SK-N-SH treated with all-trans-retinoic acid at 6 μM for 48 hours (cell line): Measurements from ENCODE around the gene RIIAD1.

Experiments
- ZNF565 ChIP-seq: fragments of 450-650 bp; formaldehyde crosslinking; conservative IDR thresholded peaks from 2 replicates; pipeline ENCODE4 v1.5.0; 2020; ENCODE audit warnings: low read depth, mild to moderate bottlenecking, moderate library complexity
- TF ChIP-seq, protein P1 (sequence below): fragments of 250-450 bp; sonication (Bioruptor Pico); IDR thresholded peaks from 2 replicates; pipeline ENCODE4 v1.5.1; 2020; ENCODE audit warnings: low read depth, mild to moderate bottlenecking, moderate library complexity

DNA sequence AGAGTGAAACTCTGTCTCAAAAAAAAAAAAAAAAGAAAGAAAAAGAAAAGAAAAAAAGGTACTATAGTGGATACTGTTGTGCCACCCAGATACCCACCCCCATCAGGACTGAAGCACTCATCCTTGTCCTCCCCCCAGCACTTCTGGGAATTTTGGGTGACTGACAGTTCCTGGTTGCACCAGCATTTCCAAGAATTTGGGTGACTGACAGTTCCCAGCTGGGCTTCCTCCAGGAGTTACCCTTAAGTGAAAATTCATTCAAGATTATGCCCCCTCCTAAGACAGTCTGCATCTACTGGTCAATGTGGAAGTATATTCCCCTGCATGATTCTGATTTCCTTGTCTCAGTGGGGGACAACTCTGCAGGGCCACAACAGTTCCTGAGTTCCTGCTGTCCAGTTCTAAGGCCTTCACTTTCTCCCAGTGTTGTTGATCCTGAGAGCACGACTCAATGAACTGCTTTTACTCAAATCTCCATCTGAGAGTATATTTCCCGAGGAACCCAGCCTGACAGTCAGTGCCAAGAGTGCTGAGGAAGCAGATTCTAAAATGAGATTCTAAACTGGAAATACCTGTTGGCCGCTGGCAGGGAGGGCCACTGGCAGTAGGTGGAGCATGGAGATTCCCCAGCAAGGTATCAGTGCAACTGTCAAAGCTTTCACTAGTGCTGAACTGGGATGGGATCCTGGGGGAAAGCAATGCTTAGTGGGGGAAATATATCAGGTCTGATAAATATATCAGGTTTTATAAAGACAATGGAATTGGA lies 18.5 kb downstream of the RIIAD1 start:
- TF ChIP-seq ZNF565 (CRISPR knock-in tag), result no peak
- TF ChIP-seq, protein P1, sequence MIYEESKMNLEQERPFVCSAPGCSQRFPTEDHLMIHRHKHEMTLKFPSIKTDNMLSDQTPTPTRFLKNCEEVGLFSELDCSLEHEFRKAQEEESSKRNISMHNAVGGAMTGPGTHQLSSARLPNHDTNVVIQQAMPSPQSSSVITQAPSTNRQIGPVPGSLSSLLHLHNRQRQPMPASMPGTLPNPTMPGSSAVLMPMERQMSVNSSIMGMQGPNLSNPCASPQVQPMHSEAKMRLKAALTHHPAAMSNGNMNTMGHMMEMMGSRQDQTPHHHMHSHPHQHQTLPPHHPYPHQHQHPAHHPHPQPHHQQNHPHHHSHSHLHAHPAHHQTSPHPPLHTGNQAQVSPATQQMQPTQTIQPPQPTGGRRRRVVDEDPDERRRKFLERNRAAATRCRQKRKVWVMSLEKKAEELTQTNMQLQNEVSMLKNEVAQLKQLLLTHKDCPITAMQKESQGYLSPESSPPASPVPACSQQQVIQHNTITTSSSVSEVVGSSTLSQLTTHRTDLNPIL, result no peak
